CD4-positive, alpha-beta T cell (primary cell): ENCODE results near the gene SREK1. TPM values are rescaled to one million over a fixed set of nuclear protein-coding genes. Genes with fewer than 3 reads are reported as not detected.

Experiments
- ATAC-seq: fragments of 200-7000 bp; cut with Tn5 transposase; one replicate; pipeline ENCODE4 v1.10.0; 2022; ENCODE audit warnings: mild to moderate bottlenecking; ENCODE audit not compliant: poor library complexity
- CTCF ChIA-PET: fragments of 350-600 bp; sonication (Branson Sonifier 250); formaldehyde crosslinking; loops from one replicate; lab custom pipeline; 2021; ENCODE audit warnings: antibody characterized with exemption, inconsistent platforms; lab: Charles Lee
- POLR2A ChIA-PET: fragments of 350-600 bp; sonication (Branson Sonifier 250); formaldehyde crosslinking; loops from one replicate; lab custom pipeline; 2021; ENCODE audit warnings: antibody characterized with exemption, inconsistent platforms; lab: Charles Lee
- DNase-seq, 14 experiments: peaks; one replicate each; pipeline ENCODE4 v3.0.0-alpha.2; 2013 to 2020; ENCODE audit warnings: mixed read lengths in 2 of 14
- H3K27ac ChIP-seq, 2 donors: one replicate each; pipeline versions ENCODE4 v1.5.1 to v1.7.0; 2013; ENCODE audit warnings: low read length in 2 of 2, low read depth in 1 of 2, mild to moderate bottlenecking in 1 of 2
- H3K27me3 ChIP-seq, 2 experiments: 1 replicate in 1 of 2; 2 replicates in 1 of 2; pipeline versions ENCODE4 v1.6.1 to v1.7.0; 2013; ENCODE audit warnings: low read length in 2 of 2, control low read depth in 1 of 2, mild to moderate bottlenecking in 1 of 2, moderate library complexity in 1 of 2; ENCODE audit not compliant: insufficient read depth in 2 of 2, control insufficient read depth in 1 of 2
- H3K36me3 ChIP-seq: one replicate; pipeline ENCODE4 v1.6.1; 2013; ENCODE audit warnings: low read length, control low read depth; ENCODE audit not compliant: insufficient read depth
- H3K4me1 ChIP-seq: one replicate; pipeline ENCODE4 v1.6.1; 2013; ENCODE audit warnings: low read length, control low read depth; ENCODE audit not compliant: insufficient read depth
- H3K4me3 ChIP-seq: one replicate; pipeline ENCODE4 v1.5.1; 2013; ENCODE audit warnings: mild to moderate bottlenecking, low read length, moderate library complexity
- H3K9me3 ChIP-seq, 2 experiments: 1 replicate in 1 of 2; 2 replicates in 1 of 2; pipeline versions ENCODE4 v1.6.1 to v1.7.0; 2013; ENCODE audit warnings: low read length in 2 of 2, mild to moderate bottlenecking in 2 of 2, control low read depth in 1 of 2, moderate library complexity in 1 of 2; ENCODE audit not compliant: control insufficient read depth in 1 of 2, insufficient read depth in 1 of 2
- H3K27ac Mint-ChIP-seq: one replicate; pipeline ENCODE4 v1.8.0; 2020; ENCODE audit warnings: mixed read lengths
- H3K27me3 Mint-ChIP-seq: one replicate; pipeline ENCODE4 v1.8.0; 2021; ENCODE audit warnings: mixed read lengths
- H3K36me3 Mint-ChIP-seq: one replicate; pipeline ENCODE4 v1.8.0; 2021; ENCODE audit warnings: low read depth, mixed read lengths
- H3K4me1 Mint-ChIP-seq: one replicate; pipeline ENCODE4 v1.8.0; 2021; ENCODE audit warnings: low read depth, mixed read lengths
- H3K4me3 Mint-ChIP-seq: one replicate; pipeline ENCODE4 v1.8.0; 2020; ENCODE audit warnings: mild to moderate bottlenecking, mixed read lengths
- H3K9me3 Mint-ChIP-seq: one replicate; pipeline ENCODE4 v1.8.0; 2020; ENCODE audit warnings: mixed read lengths
- intact Hi-C, 2 experiments: fragments of 100-400 bp; cut with DNase I in 1 of 2; cut with micrococcal nuclease in 1 of 2; formaldehyde crosslinking; loops; one replicate each; pipeline versions ENCODE4 v1.15.1 to v1.9.0; 2023 to 2025; cut with DNase I, micrococcal nuclease
- total RNA-seq, 174 experiments: library from RNA in 2 of 174; stranded (reverse) in 2 of 174; gene quantifications; one replicate each; pipeline ENCODE4 v1.2.3 and lab custom pipeline; 2021 to 2026
- TF ChIP-seq, protein P1 (sequence below): fragments of 200-600 bp; IDR thresholded peaks from one replicate; pipeline ENCODE4 v1.8.0; 2022; ENCODE audit warnings: antibody characterized with exemption, mild to moderate bottlenecking

SREK1 gene
- total RNA-seq, 2 experiments from 2014 or later = 137 to 155 TPM

DNA sequence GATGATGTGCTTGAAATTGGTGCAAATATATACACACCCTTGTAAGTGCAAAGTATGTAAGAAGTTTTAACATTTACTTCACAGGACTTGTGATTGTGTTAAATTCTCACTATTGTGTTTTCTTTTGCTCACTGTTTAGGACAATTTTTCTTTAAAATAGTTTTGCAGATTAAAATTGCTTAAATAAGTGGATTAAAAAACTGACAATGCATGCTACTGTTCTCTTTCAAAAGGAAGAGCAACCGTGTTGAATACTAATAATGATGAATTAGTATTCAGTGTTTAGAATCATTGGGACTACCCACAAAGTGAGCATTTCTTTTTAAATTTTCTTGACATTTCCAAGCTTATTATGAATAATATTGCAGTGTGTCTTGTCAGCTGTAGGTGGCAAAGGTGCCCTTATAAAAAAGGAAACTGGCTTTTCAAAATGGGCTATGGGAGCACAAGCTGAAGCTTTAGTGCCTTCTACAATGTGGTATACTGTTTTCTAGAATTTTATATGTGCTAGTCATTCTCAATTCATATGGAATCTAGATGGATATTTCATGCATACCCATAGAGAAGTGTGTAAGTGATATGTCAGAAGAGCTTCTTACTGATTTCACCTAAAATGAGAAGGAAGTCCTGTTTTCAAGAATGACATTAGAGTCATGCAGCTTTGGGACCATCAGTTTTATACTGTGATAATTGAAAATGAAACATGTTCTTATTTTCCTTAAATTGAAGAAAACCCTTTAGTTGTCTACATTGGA lies 35.4 kb downstream of the SREK1 start:
- Histone ChIP-seq H3K9me3 (no peaks in the 10 kb centered on the region), H3K4me3 (no peak overlapping the region), H3K27ac (no peak overlapping the region), H3K36me3 (peaks cover 68% of the 10 kb centered on the region), H3K4me1 (no peaks in the 10 kb centered on the region), H3K27me3 (no peaks in the 10 kb centered on the region)
- Mint-ChIP-seq H3K27ac (no peak overlapping the region), H3K36me3 (peaks cover 81% of the 10 kb centered on the region), H3K27me3 (no peaks in the 10 kb centered on the region), H3K4me3 (no peak overlapping the region), H3K4me1 (peaks cover 2% of the 10 kb centered on the region), H3K9me3 (no peaks in the 10 kb centered on the region)
- no peak for DNase-seq
- intact Hi-C loops = no loop called here
- no peak for ATAC-seq
- TF ChIP-seq, protein P1, sequence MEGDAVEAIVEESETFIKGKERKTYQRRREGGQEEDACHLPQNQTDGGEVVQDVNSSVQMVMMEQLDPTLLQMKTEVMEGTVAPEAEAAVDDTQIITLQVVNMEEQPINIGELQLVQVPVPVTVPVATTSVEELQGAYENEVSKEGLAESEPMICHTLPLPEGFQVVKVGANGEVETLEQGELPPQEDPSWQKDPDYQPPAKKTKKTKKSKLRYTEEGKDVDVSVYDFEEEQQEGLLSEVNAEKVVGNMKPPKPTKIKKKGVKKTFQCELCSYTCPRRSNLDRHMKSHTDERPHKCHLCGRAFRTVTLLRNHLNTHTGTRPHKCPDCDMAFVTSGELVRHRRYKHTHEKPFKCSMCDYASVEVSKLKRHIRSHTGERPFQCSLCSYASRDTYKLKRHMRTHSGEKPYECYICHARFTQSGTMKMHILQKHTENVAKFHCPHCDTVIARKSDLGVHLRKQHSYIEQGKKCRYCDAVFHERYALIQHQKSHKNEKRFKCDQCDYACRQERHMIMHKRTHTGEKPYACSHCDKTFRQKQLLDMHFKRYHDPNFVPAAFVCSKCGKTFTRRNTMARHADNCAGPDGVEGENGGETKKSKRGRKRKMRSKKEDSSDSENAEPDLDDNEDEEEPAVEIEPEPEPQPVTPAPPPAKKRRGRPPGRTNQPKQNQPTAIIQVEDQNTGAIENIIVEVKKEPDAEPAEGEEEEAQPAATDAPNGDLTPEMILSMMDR = no peak
- CTCF ChIA-PET = interaction anchor here (0.5 to 1.3 kb wide), 3 partner anchors 8 to 59 kb away, joined by 3 to 4 read pairs (median 3); no protein-coding TSS in a partner anchor
- POLR2A ChIA-PET = no interaction called here

DNA sequence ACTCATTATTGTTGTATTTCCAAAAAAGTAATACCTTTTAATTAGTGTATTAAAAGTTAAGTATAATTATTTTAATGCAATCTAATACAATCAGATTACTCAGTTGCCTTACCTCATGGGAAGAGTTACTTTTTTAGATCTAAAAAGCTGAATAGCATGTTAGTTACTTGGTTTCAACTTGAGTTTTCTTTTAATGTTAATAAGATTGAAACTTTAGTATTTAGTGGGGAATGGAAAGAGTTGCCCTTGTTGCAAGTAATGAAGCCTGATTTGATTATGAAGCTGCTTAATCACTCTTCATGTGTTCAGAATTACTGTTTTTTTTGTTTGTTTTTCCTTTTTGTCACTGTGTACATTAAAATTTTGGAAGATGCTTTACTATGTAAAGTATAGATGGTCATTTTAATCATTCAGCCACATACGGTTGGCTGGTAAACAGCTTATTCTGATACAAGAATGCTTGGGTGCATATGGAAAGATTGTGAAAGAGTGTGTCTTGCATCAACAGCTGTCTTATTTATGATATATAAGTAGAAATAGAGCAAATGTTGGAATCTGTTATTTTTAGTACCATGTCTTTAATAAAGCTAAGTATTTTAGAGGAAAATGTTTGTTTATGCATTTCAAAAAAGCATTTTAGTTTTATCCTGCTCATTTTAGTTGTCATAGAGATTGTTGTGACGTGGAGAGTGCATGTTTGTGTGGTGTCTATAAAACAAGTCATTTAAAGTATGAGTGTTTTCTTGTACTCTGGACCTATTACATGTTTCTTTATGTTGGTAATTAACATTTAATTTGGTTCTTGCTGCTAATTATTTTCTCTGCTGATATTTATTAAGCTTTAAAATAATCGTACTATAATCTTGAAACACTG lies 36.4 kb downstream of the SREK1 start:
- Mint-ChIP-seq H3K27me3 (no peaks in the 10 kb centered on the region), H3K36me3 (peaks cover 73% of the 10 kb centered on the region), H3K27ac (no peak overlapping the region), H3K9me3 (no peaks in the 10 kb centered on the region), H3K4me1 (no peaks in the 10 kb centered on the region), H3K4me3 (no peak overlapping the region)
- TF ChIP-seq, protein P1 = no peak
- POLR2A ChIA-PET = no interaction called here
- DNase-seq = no peak
- Histone ChIP-seq H3K4me3 (no peak overlapping the region), H3K9me3 (no peaks in the 10 kb centered on the region), H3K4me1 (no peaks in the 10 kb centered on the region), H3K27ac (no peak overlapping the region), H3K27me3 (no peaks in the 10 kb centered on the region), H3K36me3 (peaks cover 57% of the 10 kb centered on the region)
- intact Hi-C loops = no loop called here
- ATAC-seq = no peak
- CTCF ChIA-PET = interaction anchor here (0.8 to 1.3 kb wide), 3 partner anchors 9 to 16 kb away, joined by 3 to 5 read pairs (median 3); no protein-coding TSS in a partner anchor

DNA sequence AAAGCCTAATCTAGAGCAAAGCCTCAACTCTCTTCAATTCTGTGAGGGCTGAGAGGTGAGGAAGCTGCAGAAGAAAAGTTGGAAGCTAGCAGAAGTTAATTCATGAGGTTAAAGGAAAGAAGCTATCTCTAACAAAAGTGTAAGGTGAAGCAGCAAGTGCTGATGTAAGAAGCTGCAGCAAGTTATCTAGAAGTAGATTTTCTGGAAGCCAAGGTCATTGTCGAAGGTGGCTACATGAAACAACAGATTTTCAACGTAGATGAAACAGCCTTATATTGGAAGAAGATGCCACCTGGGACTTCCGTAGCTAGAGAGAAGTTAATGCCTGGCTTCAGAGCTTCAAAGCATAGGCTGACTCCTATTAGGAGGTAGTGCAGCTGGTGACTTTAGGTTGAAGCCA lies 42.0 kb downstream of the SREK1 start:
- Histone ChIP-seq H3K9me3 (no peaks in the 10 kb centered on the region), H3K4me1 (no peaks in the 10 kb centered on the region), H3K36me3 (peaks cover 8% of the 10 kb centered on the region), H3K27ac (no peak overlapping the region), H3K27me3 (no peaks in the 10 kb centered on the region), H3K4me3 (no peak overlapping the region)
- ATAC-seq = no peak
- Mint-ChIP-seq H3K4me3 (no peak overlapping the region), H3K4me1 (no peaks in the 10 kb centered on the region), H3K27ac (no peak overlapping the region), H3K36me3 (peaks cover 21% of the 10 kb centered on the region), H3K9me3 (peaks cover 3% of the 10 kb centered on the region), H3K27me3 (no peaks in the 10 kb centered on the region)
- DNase-seq = no peak
- TF ChIP-seq, protein P1 = no peak
- CTCF ChIA-PET = interaction anchor here (1.0 kb wide), 1 partner anchor 15 kb away, joined by 3 read pairs; no protein-coding TSS in a partner anchor
- POLR2A ChIA-PET = no interaction called here
- intact Hi-C loops = no loop called here
